Activated CD8-positive, alpha-beta memory T cell treated with anti-CD3 and anti-CD28 coated beads for 48 hours (primary cell): Measurements from ENCODE around the gene RBM20.

Experiments
- DNase-seq, 3 experiments: peaks; one replicate each; pipeline ENCODE4 v3.0.0-alpha.2; 2020; ENCODE audit warnings: low read depth in 2 of 3, low spot score in 2 of 3

Gene RBM20

GRCh38 chr10:110671788-110672579 lies 27.8 kb downstream of the RBM20 start:
- DNase-seq, result peak; percentile 53 to 59 (median 56)

- DNase-seq, result no peak
These were observed 28.4 kb downstream of the RBM20 start for GRCh38 chr10:110672580-110672919.

- no peak for DNase-seq
These were observed 31.9 kb downstream of the RBM20 start for GRCh38 chr10:110676016-110676415.

- no peak for DNase-seq
These were observed 35.5 kb downstream of the RBM20 start for GRCh38 chr10:110679486-110680272.

GRCh38 chr10:110680273-110681020 lies 36.3 kb downstream of the RBM20 start:
- no peak for DNase-seq

GRCh38 chr10:110681023-110681681 lies 37.0 kb downstream of the RBM20 start:
- no peak for DNase-seq

- no peak for DNase-seq
These were observed 38.2 kb downstream of the RBM20 start for GRCh38 chr10:110682348-110682747.

GRCh38 chr10:110684800-110685446 lies 40.8 kb downstream of the RBM20 start:
- DNase-seq, result no peak

GRCh38 chr10:110686047-110686446 lies 41.9 kb downstream of the RBM20 start:
- DNase-seq, result no peak

GRCh38 chr10:110686949-110687348 lies 42.8 kb downstream of the RBM20 start:
- DNase-seq, result no peak

GRCh38 chr10:110687400-110687799 lies 43.3 kb downstream of the RBM20 start:
- no peak for DNase-seq

GRCh38 chr10:110691139-110691538 lies 47.0 kb downstream of the RBM20 start:
- no peak for DNase-seq

- no peak for DNase-seq
These were observed 50.1 kb downstream of the RBM20 start for GRCh38 chr10:110694263-110694662.

- DNase-seq, result no peak
These were observed 50.8 kb downstream of the RBM20 start for GRCh38 chr10:110694820-110695538.

GRCh38 chr10:110695539-110695886 lies 51.4 kb downstream of the RBM20 start:
- no peak for DNase-seq

- DNase-seq, result no peak
These were observed 52.3 kb downstream of the RBM20 start for GRCh38 chr10:110696436-110696835.

GRCh38 chr10:110698340-110698739 lies 54.2 kb downstream of the RBM20 start:
- DNase-seq, result no peak

GRCh38 chr10:110698782-110699201 lies 54.7 kb downstream of the RBM20 start:
- no peak for DNase-seq

- DNase-seq, result no peak
These were observed 55.8 kb downstream of the RBM20 start for GRCh38 chr10:110699859-110700468.
